ENCODE measurements around the gene METAP1D.
"Not testable (repeated sequence)": the region's sequence is repeated elsewhere in the genome, so short reads cannot be mapped to it uniquely, and the experiment has no call there.

The METAP1D gene

DNA sequence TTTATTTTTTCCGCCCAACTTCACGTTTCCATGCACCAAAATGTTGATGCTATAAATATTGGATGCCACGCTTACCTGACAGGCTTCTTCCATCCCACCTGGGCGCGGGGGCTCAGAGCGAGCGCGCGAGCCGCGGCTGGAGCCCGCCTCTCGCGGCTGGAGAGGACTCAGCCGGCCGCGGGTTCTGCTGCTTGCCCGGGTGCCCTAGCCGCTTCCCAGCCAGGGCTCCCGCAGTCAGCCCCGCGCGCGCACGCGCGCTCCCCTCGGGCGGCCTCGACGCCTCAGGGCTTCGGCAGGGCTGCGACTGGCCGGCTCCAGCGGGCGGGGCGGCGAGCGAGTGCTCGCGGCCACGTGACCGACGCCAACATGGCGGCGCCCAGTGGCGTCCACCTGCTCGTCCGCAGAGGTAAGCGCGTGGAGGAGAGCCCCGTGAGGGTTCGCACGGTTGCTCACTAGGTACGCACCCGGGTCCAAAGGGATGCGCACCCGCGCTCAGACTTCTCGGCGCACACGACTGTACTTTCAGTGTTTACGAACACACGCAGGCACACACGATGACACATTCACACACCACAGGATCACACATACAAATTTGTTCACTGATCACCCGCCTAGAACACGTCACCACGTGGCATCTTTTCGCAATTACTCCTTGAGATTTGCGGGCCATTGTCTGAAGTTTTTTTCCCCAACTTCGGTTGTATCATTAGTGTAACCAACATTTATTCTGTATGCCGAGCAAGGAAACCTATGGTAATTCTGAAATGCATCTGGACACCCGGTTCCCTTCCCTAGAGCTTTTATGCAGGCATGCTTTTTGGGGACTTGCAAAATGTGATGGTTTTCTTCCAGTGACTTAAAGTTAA, at the start of gene METAP1D:
Gene METAP1D (plus strand): TSS at position 350 of the 866 bp plus-strand sequence. CDS start 17 bp downstream, at position 367.
- peak; percentile 97 for DNase-seq

DNA sequence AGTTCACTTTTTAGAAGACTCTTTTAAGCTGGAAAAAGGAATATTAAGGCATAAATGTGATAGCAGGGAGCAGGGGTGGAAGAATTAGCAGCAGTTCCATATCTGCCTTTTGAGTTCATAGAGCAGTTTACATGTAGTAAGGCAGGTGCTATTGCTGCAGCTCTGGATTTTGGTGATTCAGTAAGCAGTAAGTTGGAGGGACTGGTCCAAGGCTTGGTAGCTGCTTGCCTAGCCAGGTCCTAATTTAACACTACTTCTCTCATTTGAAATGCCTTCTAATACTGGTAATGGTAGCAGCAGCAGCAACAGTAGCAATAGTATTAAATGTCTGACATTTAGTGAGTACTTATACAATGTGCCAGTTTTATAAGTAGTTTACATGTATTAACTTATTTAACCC, 47.5 kb upstream of the METAP1D start:
- DNase-seq, result no peak

DNA sequence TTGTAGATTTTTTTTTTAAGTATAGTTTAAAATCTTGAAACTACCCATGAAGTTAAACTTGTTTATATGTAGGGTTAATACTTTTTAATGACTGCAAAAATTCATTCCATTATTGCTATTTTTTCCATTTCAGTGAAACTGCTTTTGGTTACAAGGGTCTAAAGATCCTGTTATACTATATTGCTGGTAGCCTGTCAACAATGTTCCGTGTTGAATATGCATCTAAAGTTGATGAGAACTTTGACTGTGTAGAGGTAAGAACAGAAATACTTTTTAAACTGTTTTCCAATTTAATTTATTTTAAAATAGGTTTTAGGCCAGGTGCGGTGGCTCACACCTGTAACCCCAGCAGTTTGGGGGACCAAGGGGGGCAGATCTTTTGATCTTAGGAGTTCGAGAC, 47.0 kb upstream of the METAP1D start:
- no peak for DNase-seq

DNA sequence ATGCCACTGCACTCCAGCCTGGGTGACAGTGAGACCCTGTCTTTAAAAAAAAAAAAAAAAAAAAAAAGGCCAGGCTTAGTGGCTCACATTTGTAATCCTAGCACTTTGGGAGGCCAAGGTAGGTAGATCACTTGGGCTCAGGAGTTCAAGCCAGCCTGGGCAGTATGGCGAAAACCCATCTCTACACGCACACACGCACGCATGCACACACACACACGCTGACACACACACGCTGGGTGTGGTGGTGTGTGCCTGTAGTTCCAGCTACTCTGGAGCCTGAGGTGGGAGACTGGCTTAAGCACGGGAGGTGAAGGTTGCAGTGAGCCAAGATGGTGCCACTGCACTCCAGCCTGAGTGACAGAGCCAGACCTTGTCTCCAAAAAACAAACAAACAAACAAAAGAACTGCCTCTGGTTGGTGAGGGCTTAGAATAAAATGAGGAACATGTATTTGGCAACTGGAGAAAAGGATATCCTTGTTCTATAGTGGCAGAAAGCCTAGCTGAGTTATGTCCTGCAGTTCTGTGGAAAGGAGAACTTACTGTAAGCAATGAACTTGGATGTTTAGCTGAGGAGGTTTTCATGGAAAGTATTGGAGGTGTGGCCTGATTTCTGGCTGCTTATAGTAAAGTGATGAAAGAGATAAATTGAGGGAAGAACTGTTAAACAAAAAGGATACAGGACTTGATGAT, 43.5 kb upstream of the METAP1D start:
- DNase-seq, result no peak

DNA sequence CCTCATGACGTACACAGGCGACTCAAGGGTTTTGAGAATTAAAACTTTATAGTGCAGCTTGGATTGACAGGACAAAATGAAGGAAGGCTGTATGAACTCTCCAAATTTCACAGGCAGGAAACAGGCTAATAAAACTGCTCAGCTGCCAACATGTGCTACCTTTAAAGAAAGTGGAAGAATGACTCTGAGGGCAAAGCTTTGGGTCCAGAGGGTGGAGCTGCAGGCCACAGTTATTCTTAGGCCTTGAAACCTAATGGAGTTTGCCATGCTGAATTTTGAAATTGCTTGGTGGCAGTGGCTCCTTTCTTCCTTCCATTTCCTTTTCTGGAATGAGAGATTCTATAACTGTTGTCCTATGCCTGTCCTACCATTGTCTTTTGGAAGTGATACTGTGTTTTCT, 42.7 kb upstream of the METAP1D start:
- DNase-seq, result peak; percentile 11

DNA sequence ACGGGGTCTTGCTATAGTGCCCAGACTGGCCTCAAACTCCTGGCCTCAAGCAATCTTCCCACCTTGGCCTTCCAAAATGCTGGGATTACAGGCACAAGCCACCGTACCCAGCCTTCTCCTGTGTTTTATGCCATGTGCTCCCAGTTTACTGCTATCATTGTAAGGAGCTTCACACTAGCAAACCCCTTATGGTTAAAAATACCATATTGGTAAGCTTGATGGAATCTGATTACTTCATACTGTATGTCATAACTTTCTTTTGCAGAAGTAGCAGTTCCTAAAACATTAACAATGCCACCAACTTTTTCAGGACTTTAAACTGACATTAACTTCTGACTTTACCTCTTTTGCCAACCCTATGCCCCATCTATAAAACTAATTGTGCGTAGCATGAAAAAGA, 41.3 kb upstream of the METAP1D start:
- DNase-seq, result no peak

DNA sequence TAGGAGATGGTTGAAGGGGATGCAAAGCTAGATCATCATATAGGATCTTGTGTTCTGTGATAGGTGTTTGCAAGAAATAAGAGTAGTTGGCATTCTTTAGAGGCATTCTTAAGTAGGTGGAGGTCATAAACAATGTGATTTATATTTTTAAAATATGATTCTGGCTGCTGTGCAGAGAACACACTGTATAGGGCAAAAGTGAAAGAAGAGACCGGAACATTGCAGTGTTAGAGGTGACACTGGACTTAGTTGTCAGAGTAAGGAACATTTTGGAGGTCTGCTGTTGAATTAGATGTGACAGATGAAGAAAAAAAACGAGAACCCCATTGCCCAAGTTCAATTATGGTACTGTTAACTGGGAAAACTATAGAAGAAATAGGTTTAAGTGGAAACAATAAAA, 39.8 kb upstream of the METAP1D start:
- no peak for DNase-seq

DNA sequence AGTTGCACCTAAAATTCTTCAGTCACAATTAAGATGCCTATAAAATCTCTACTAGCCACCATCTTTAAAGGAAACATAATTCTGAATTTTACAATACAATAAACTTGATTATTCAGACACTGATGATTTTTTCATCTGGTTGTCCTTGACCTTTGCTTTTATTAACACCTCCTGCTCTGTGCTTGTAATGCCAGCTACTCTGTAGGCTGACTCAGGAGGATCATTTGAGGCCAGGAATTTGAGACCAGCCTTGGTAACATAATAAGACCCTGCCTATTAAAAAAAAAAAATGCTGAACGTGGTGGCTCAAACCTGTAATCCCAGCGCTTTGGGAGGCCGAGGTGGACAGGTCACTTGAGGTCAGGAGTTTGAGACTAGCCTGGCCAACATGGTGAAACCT, 39.2 kb upstream of the METAP1D start:
- no peak for DNase-seq

DNA sequence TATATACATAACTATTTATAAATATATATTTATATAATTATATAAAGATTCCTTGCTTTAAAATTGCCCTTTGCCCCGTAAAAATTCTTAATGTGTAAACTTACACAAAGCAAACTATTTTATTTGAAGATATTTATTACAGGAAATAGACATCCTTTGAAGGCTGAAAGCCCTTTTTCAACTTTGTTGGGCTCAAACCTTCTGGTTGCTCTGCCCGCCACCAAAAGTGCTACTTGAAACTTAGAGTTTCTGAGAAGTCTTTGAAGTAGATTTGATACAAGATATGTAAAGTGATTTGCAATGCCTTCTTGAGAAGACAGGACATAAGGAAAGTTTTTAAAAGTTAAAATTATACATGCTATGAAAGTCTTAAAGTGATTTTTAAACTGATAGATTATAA, 36.6 kb upstream of the METAP1D start:
- DNase-seq, result no peak

DNA sequence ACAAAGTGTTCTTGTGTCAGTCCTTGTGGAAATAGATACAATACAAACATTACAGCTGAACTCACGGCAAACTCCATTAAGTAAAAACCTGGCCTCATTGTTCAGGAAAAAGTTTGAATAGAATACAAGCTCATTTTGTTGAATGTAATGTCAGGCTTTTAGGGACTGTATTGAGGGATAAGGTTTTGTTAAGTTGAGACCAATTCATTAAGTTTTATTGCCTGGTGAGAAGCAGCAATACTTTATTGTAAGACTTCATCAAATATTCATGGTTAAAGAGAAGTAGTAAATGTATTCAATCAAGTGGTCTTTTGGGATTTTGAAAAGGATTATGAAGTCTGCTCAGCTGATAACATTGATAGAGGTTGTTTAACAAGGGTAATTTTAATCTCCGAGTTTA, 35.4 kb upstream of the METAP1D start:
- no peak for DNase-seq

DNA sequence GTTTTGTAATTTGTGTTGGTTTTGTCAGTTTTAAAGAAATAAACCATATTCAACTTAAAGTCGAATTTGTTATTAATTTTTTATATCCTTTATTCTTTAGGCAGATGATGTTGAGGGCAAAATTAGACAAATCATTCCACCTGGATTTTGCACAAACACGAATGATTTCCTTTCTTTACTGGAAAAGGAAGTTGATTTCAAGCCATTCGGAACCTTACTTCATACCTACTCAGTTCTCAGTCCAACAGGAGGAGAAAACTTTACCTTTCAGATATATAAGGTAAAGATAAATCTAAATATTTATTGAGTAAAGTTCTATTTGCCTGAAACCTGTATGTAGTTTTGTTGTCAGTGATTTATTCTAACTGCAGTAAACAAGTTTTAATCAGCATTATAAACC, 34.5 kb upstream of the METAP1D start:
- no peak for DNase-seq

DNA sequence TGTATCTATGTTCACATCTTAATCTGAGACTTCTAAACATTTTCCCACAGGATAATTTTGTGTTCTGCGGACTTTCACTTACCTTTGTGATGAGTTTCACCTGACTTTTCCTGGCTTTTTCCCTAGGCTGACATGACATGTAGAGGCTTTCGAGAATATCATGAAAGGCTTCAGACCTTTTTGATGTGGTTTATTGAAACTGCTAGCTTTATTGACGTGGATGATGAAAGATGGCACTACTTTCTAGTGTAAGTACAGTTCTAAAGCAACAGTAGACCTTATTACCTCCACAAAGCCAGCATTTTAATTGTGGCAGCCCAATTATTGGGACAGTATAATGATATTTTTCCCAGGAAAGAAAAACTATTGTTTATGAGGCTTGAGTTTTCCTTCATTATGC, 34.1 kb upstream of the METAP1D start:
- DNase-seq, result no peak

DNA sequence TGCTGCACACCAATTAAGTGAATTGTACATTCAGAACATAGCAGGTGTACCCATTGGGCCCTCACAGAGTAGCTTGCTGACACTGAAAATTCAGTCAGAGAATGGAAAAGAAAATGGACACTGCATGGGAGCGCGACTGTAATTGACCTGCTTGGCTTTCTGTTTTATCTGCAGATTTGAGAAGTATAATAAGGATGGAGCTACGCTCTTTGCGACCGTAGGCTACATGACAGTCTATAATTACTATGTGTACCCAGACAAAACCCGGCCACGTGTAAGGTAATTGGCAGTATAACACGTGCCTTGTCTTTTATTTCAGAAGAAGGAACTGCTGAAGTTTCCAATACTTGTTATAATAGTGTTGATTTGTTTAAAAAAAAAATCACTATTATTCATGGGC, 33.5 kb upstream of the METAP1D start:
- no peak for DNase-seq

DNA sequence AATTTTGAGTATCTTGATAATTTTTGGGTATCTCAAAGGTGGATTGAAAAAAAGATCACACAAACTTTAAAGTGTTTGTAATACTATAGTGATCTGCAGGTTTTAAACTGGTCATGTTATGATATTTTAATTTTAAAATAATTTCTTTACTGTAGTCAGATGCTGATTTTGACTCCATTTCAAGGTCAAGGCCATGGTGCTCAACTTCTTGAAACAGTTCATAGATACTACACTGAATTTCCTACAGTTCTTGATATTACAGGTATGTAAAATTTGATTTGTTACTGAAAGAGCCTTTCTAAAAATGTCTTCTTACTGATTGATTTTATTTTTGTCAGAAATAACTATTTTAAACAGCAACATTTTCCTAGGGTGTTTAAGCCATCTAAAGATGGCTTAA, 33.1 kb upstream of the METAP1D start:
- DNase-seq, result no peak

DNA sequence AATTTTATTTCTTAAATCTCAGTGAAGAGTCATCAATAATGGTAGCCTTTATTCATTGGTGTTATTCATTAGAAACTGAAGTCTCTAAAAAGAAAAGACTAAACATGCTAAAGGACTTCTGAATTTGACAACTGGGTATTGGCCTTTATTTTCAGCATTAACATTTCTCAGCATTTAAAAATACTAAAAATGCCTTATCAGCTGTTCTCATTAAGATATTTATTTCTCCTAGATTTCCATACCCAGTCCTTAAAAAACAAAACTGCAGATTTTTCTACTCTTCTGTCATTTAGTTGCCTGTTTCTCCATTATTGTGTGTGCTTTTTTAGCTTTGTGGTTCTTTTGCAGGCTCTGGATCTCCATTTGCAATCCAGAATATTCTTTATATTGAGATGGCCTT, 31.2 kb upstream of the METAP1D start:
- DNase-seq, result no peak

DNA sequence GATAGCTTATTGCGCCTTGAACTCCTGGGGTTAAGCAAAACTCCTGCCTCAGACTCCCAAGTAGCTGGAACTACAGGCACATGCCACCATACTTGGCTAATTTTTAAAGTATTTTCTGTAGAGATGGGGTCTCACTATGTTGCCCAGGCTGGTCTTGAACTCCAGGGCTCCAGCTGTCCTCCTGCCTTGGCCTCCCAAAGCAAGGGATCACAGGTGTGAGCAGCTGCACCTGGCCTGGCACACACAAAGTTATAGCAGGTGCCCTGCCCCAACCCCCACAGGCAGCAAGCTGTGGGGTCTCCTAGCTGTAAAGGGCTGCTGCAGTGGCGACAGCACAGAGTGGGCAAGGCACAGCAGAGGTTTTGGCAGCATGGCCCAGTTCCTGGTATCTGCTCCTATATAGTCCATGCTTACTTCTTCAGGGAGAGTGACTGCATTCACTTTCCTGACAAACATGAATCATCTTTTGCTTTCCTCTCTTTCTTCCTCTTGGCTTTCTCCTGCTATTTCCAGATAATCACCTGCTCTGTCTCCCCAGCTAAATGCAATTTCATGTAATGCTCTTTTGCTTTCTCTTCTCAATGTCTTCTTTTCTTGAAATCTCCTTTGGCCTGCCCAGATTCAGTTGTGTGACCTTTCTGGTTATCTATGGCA, 27.3 kb upstream of the METAP1D start:
- no peak for DNase-seq

DNA sequence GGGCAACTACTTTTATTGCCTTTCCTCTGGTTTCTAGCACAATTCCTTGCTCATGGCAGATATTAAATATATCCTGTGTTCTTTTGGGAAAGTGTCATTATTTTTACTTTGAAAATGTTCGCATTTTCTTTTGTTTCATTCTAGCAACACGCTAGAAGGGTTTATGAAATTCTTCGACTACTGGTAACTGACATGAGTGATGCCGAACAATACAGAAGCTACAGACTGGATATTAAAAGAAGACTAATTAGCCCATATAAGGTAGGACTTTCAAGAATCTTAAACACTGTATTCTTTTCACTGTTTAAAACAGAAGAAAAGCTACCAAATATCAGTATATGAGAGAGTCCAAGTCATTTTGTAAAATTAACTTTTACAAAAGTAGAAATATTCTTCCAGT, 20.6 kb upstream of the METAP1D start:
- no peak for DNase-seq

DNA sequence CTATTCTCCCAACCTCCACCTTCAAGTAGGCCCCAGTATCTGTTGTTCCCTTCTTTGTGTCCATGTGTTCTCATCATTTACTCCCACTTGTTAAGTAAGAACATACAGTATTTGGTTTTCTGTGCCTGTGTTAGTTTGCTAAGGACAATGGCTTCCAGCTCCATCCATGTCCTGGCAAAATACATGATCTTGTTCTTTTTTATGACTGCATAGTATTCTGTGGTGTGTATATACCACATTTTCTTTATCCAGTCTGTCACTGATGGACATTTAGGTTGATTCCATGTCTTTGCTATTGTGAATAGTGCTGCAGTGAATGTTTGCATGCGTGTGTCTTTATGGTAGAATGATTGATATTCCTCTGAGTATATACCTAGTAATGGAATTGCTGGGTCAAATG, 15.8 kb upstream of the METAP1D start:
- DNase-seq, result not testable (repeated sequence)

DNA sequence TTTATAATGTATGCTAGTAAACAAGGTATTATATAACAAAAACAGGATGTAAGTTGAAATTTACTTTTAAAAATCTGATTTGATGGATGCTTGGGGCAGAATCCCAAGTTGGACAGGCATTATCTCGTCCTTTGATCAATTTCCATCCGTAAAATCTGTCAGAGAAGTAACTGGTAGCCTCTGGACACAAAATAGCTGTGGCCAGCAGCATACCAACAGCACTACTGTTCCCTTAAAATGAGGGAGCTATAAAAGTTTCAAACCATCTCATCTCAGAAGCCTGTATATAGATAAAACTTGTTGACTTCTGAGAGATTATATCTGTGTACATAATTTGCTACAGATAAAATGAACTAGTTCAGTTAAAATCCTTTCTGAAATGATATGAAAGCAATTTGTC, 14.7 kb upstream of the METAP1D start:
- DNase-seq, result no peak

DNA sequence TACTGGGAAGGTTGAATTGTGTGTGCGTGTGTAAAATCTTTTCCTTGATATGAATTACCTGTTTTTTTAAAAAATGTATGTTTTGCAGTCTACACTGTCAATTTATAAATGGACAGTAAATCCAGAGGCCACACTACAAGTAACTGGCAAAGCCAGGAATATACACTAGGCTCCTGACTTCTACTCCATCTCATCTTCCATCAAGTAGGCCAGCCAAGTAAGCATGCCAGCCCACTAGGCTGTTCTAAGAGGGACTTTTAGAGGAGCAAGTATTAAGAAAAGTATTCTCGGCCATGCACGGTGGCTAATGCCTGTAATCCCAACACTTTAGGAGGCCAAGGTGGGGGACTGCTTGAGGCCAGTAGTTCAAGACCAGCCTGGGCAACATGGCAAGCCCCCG, 13.0 kb upstream of the METAP1D start:
- DNase-seq, result no peak

DNA sequence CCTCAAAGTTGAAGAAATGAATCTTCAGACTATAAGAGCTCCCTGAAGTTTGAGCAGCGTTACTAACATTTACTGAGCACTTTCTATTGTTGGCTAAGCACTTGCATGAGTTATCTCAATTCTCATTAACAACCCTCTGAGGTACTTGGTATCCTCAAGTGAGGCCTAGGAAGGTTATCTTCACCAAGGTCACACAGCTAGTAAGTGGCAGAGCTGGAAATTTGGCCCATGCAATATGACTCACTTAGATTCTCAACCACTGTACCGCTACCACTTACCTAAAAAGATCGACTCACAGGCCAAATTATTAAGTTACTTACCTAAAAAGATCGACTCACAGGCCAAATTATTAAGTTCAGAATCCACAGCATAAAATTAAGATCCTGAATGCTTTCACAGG, 8.7 kb upstream of the METAP1D start:
- DNase-seq, result no peak

DNA sequence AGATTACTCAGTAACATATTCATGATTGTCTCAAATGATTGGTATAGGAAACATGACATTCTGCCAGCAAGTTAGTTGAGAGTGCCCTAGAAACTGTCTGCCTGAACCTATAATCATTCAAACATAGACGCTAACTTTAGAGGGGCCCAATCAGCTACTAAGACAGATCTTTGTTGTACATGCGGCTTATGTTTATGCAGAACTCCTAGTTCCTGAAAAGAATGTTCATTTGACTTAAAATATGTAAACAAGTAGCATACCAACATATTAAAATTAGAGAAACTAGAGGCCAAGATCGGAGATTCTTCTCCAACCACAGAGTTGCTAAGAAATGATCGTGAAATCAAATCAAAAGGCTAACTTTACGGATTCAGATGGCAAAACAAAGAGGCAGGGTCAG, 4.2 kb upstream of the METAP1D start:
- DNase-seq, result no peak

DNA sequence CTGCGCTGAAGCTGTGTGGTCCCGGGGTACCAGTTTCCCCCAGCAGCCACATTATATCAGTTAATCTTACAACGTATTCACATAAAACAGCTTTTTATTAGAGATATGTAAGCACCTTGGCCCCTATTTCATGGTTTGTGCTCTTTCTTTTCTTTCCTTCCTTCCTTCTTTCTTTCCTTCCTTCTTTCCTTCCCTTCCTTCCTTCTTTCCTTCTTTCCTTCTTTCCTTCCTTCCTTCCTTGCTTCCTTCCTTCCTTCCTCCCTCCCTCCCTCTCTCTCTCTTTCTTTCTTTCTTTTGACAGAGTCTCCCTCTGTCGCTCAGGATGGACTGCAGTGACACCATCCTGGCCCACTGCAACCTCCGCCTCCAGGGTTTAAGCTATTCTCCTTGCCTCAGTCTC, 3.7 kb upstream of the METAP1D start:
- DNase-seq, result no peak

DNA sequence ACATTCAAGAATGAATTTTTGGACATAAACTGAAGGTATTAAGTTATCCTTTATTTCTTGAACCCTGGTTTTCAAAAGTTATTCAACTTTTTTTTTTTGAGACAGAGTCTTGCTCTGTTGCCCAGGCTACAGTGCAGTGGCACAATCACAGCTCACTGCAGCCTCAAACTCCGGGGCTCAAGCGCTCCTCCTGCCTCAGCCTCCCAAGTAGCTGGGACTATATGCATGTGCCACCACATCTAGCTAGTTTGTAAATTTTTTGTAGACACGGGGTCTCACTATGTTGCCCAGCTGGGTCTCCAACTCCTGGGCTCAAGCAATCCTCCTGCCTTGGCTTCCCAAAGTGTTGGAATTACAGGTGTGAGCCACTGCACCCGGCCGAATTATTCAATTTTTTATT, 2.7 kb upstream of the METAP1D start:
- not testable (repeated sequence) for DNase-seq

All from RPMI8226 (cell line).